GM19238 (cell line): ENCODE results near the gene RIN3.

ENCODE experiments used
- DNase-seq: peaks from one replicate; pipeline ENCODE4 v3.0.0; 2011; ENCODE audit warnings: low spot score; ENCODE audit not compliant: insufficient read length

RIN3 gene

GRCh38 chr14:92486881-92487280 is 26.7 kb upstream of the RIN3 start:
- DNase-seq = no peak

DNA sequence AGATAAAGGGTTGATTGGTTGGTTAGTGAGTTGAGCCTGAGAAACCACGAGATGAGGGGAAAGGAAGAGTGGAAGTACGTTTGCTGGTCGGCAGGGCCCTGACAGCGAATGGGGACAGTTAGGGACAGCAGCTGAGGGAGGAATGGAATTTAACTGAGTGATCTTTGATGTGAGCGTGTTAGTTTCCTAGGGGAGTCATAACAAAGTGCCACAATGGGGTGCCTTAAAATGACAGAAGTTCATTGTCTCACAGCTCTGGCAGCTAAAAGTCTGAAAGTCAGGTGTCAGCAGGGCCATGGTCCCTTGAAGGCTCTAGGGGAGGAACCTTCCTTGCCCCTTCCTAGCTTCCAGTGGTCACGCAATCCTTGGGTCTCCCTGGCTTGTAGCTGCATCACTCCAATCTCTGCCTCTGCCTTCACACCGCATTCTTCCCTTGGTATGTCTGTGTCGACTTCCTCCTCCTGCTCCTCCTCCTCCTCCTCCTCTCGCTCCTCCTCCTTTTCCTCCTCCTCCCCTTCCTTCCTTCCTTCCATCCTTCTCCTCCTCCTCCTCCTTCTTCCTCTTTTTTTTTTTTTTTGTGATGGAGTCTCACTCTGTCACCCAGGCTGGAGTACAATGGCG is 26.0 kb upstream of the RIN3 start:
- no peak for DNase-seq

- no peak for DNase-seq
These were observed 24.0 kb upstream of the RIN3 start for GRCh38 chr14:92489394-92490238.

DNA sequence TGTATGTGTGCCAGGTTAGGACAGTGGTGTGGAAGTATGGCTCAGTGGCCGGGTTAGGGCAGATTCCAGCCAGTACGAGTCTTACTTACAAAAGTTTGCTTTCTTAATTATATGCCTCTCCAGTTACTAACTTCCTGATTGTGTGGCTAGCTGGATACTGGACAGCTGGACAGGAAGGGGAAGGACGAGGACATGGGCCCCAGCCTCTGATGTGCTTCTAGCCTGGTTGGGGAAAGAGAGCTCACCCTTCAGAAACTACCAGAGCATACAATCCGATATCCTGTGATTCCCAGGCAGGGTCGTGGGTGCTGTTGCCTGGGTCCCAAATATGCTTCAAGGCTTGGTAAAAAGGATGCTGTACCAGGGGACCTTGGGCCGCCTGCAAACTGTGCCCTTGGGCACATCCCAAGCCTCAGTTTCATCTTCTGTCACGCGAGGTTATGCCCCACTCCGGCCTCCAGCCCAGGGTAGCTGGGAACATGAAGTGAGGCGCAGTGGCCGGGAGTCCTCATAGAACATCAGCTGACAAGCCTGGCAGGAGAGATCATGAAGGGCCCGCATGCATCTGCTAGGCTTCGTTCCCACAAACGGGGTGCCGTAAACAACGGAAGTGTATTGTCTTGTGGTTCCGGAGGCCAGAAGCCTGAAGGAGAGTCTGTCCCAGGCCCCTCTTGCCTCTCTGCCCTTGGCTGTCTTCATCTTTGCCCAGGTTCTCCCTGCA is 23.2 kb upstream of the RIN3 start:
- no peak for DNase-seq

GRCh38 chr14:92491782-92492181 is 21.8 kb upstream of the RIN3 start:
- no peak for DNase-seq

DNA sequence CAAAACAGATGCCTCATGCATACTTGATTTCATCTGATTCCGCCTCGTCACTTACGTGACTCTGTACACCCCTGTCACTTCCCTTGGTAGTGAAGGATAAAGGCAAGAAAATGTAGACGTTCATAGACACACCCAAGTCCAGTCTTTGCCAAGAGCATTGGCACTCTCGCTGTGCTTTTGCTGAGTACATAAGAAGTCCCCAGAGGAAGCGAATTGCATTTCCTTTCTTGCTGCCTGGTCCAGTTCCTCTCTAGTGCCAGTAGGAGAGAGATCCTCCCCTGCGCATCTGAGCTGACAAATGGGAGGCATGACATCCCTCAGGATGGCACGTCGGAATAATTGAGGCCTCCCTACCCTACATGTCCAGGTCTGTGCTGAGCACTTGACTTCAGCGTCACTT is 21.3 kb upstream of the RIN3 start:
- DNase-seq = no peak

DNA sequence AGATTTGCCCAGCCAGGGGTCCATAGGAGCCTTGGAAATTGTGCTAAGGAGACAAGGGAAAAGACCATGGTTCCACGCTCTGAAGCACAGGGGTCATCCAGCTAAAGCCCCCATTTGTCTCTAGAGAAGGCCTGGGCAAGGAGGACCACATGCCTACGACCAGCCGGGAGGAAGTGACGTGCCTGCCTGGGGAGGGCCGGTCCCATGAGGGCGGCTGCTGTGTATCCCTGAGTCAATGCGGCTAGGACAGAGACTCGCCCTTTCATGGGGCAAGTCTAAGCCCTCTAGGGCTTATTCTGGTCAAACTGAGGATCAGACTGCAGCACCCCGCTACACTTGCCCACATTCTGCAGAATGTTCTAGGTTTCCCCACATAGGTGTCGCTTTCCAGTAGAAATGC is 20.6 kb upstream of the RIN3 start:
- no peak for DNase-seq

DNA sequence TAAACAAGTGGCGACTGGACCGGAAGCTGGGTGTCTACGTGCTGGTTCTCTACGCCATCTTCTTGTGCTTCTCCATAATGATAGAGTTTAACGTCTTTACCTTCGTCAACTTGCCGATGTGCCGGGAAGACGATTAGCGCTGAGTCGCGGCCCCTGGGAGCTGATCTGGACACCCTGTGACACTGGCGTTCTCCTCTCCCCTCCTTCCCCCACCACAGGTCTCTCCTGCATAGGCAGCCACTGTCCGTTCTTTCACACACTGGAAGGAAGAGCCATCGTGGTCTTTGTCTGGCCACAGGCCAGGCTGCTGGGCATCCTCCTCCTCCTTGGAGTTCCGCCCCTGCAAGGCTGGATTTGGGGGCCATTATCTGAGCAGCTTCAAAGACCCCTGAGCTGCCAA is 20.1 kb upstream of the RIN3 start:
- DNase-seq = no peak

- no peak for DNase-seq
These were observed 19.1 kb upstream of the RIN3 start for GRCh38 chr14:92494512-92494911.

DNA sequence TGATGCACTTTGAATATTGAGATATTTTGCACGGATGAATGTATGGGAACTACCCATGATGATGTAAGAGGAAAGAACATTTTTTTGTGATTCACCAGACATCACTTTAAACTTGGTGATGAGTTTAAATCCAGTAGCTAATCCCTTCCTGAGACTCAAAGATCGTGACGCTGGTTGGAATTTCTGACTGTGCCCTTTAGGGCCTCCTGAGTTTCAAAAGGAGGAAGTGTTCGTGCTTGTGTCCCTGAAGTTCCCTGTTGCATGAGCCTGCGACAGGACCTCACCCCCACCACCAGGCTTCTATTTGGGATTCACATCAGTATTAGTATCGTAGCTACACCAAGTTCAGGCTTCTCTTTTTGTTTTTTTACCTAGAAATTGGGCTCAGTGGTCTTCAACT is 18.6 kb upstream of the RIN3 start:
- no peak for DNase-seq

- no peak for DNase-seq
These were observed 17.3 kb upstream of the RIN3 start for GRCh38 chr14:92496191-92496857.

DNA sequence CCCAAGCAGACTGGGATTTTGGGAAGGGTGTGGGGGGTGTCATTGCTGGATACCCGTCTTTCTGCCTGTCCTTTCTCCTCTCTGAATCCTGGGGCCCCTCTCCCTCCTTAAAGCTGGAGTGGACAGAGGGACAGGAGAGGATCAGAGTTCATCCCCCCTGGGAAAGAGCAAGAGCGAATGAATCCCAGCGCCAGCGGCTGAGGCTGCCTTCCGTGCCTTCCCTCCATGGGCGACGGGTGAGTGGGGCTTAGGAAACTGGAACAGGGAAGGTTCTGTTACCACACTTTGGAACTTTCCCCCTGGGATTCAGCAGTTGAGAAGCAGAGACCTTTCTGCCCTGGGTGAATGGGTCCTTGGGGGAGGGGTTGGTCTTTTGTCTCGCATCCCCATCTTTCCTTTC is 16.2 kb upstream of the RIN3 start:
- no peak for DNase-seq

DNA sequence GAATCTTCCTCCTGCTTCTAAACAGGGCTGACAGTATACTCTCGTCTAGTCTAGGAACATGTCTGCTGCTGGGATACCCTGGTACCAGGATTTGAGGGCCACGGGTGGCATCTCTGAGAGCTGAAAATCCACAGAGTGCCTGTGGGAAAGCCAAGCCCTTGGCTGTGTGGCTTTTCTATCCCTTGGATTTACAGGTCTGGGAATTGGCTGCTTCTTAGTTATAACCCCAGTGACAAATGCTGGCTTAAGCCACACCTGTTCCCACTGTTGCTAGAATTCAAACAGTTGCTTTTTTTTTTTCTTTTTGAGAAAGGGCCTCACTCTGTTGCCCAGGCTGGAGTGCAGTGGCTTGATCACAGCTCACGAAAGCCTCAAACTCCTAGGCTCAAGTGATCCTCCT is 14.3 kb upstream of the RIN3 start:
- no peak for DNase-seq

GRCh38 chr14:92500491-92500941 is 13.1 kb upstream of the RIN3 start:
- DNase-seq = no peak

- DNase-seq = no peak
These were observed 11.7 kb upstream of the RIN3 start for GRCh38 chr14:92501891-92502351.

DNA sequence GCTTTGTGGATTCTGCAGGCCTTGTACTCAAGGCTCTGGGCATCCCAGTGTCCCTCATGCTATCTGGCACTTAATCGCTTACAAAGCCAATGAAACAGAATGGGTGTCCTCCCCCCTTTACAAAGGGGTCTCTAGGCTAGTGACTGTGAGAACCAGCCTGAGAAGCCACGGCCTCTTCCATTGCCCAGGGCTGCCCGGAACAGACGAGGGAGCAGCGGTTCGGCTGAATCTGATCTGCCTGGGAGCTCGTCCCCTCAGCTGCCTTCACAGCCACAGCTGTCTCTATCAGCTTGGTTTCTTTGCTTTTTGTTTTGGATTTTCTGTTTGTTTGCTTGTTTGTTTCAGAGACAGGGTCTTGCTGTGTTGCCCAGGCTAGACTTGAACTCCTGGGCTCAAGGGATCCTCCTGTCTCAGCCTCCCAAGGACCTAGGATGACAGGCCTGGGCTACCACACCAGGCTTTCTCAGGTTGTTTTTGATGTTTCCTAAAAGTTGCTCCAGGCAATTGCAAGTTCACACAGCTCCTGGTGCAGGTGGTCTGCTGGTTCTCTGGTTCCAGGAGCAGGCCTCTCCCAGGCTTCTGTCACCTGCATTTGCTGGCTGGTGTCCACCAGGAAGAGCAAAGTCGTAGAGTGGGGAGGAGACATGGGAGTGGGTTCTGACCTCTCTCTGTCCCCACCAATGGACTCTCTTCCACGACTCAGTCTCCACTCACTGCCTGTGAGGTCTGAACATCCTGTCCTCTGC is 10.9 kb upstream of the RIN3 start:
- no peak for DNase-seq

GRCh38 chr14:92503756-92504491 is 9.7 kb upstream of the RIN3 start:
- DNase-seq = no peak

GRCh38 chr14:92505826-92506225 is 7.8 kb upstream of the RIN3 start:
- DNase-seq = no peak

DNA sequence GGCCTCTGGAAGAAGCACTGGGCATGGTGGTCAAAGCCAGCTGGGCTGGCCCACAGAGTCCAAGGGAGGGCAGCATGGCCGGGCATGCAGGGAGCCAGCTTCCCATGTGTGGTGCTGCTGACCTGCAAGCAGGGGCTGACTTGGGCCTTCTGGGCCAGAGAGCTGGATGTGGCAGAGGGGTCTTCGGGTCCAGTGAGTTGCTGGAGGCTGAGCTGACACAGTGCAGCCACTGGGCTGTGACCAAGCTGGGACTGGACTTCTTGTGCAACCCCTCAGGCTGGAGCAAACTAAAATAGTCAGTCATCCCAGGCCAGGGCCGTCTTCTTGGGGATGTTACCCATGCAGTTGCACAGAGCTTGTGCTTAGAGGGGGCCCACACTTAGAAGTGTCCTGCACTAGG is 7.3 kb upstream of the RIN3 start:
- no peak for DNase-seq

DNA sequence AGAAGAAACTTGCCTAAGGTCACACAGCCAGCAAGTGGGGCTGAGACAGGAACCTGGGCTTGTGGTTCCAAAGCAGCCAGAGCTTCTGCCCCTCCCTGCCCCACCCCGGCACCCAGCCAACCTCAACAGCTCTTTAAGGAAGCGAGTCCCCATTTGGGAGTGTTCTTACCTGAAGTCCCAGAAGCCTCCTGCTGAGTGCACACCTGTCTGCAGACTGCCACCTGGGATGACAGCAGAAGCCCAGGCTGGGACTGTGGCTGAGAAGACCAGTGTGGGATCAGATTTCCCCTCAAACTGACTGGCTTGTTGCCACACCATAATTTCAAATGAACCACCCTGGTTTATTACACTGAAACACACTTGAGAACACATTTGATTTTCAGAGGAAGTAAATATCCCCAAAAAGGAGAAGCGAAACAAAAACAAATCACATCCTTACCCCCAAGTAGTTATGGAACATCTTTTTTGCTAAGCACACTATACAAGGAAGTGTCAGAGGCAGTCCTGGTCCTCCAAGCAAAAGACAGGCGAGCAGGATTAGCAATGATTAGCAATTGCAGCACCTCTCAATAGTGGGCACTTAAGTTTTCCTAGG is 6.3 kb upstream of the RIN3 start:
- no peak for DNase-seq
